ENCODE data around the gene PRKG1.

PRKG1 gene

GRCh38 chr10:52332815-52333214 is 1258.5 kb downstream of the PRKG1 start:
- H3K4me3 ChIP-seq (ENCODE audit: insufficient read depth, low read length, poor library complexity, severe bottlenecking): no peak overlapping the region
- H3K79me2 ChIP-seq (ENCODE audit: insufficient read depth, low read length): no peaks in the 10 kb centered on the region
- H4K20me1 ChIP-seq (ENCODE audit: low read depth, low read length): no peaks in the 10 kb centered on the region
- no peak overlapping the region for H2AFZ ChIP-seq (ENCODE audit: low read depth, low read length, severe bottlenecking)
- no peaks in the 10 kb centered on the region for H3K9me3 ChIP-seq (ENCODE audit: insufficient read depth, low read length)
- H3K27me3 ChIP-seq (ENCODE audit: low read length): no peaks in the 10 kb centered on the region
- H3K36me3 ChIP-seq (ENCODE audit: low read length): no peaks in the 10 kb centered on the region
- no peaks in the 10 kb centered on the region for H3K9me2 ChIP-seq (replicated peaks; ENCODE audit: insufficient read depth, low read length)
- H3K27ac ChIP-seq (ENCODE audit: low read depth, low read length): no peak overlapping the region
- TF ChIP-seq EZH2phosphoT487 (conservative IDR thresholded peaks at IDR 0.05; ENCODE audit: low read length) (no peak), CTCF (IDR thresholded peaks at IDR 0.05; ENCODE audit: insufficient read depth, low read length, poor library complexity, severe bottlenecking) (no peak)
- H3F3A ChIP-seq (ENCODE audit: insufficient read depth): no peaks in the 10 kb centered on the region
- H3K4me2 ChIP-seq (ENCODE audit: low read depth, low read length, poor library complexity, severe bottlenecking): no peak overlapping the region
- H3K9ac ChIP-seq (ENCODE audit: low read length): no peak overlapping the region

- no peak for TF ChIP-seq CTCF (IDR thresholded peaks at IDR 0.05; ENCODE audit: insufficient read depth, low read length, poor library complexity, severe bottlenecking)
- no peak for TF ChIP-seq EZH2phosphoT487 (conservative IDR thresholded peaks at IDR 0.05; ENCODE audit: low read length)
- Histone ChIP-seq H3K79me2 (ENCODE audit: insufficient read depth, low read length) (no peaks in the 10 kb centered on the region), H3K27ac (ENCODE audit: low read depth, low read length) (no peak overlapping the region), H3K9me2 (replicated peaks; ENCODE audit: insufficient read depth, low read length) (no peaks in the 10 kb centered on the region), H3K4me3 (ENCODE audit: insufficient read depth, low read length, poor library complexity, severe bottlenecking) (no peak overlapping the region), H3K27me3 (ENCODE audit: low read length) (no peaks in the 10 kb centered on the region), H2AFZ (ENCODE audit: low read depth, low read length, severe bottlenecking) (no peak overlapping the region), H3K9ac (ENCODE audit: low read length) (no peak overlapping the region), H3K9me3 (ENCODE audit: insufficient read depth, low read length) (no peaks in the 10 kb centered on the region), H4K20me1 (ENCODE audit: low read depth, low read length) (no peaks in the 10 kb centered on the region), H3K36me3 (ENCODE audit: low read length) (no peaks in the 10 kb centered on the region), H3F3A (ENCODE audit: insufficient read depth) (no peaks in the 10 kb centered on the region), H3K4me2 (ENCODE audit: low read depth, low read length, poor library complexity, severe bottlenecking) (no peak overlapping the region)
Observed at GRCh38 chr10:52334595-52334994, 1260.3 kb downstream of the PRKG1 start.

GRCh38 chr10:52335665-52336064 is 1261.4 kb downstream of the PRKG1 start:
- H3K4me3 ChIP-seq (ENCODE audit: insufficient read depth, low read length, poor library complexity, severe bottlenecking): no peak overlapping the region

More at GRCh38 chr10:52335665-52336064, 1261.4 kb downstream of the PRKG1 start:
- H3K36me3 ChIP-seq (ENCODE audit: low read length): no peaks in the 10 kb centered on the region
- H4K20me1 ChIP-seq (ENCODE audit: low read depth, low read length): no peaks in the 10 kb centered on the region
- H3K9me3 ChIP-seq (ENCODE audit: insufficient read depth, low read length): no peaks in the 10 kb centered on the region
- no peak overlapping the region for H2AFZ ChIP-seq (ENCODE audit: low read depth, low read length, severe bottlenecking)
- TF ChIP-seq CTCF (IDR thresholded peaks at IDR 0.05; ENCODE audit: insufficient read depth, low read length, poor library complexity, severe bottlenecking): no peak
- TF ChIP-seq EZH2phosphoT487 (conservative IDR thresholded peaks at IDR 0.05; ENCODE audit: low read length): no peak
- no peaks in the 10 kb centered on the region for H3K27me3 ChIP-seq (ENCODE audit: low read length)
- H3K9me2 ChIP-seq (replicated peaks; ENCODE audit: insufficient read depth, low read length): no peaks in the 10 kb centered on the region
- no peak overlapping the region for H3K4me2 ChIP-seq (ENCODE audit: low read depth, low read length, poor library complexity, severe bottlenecking)
- no peak overlapping the region for H3K27ac ChIP-seq (ENCODE audit: low read depth, low read length)
- no peaks in the 10 kb centered on the region for H3F3A ChIP-seq (ENCODE audit: insufficient read depth)
- H3K79me2 ChIP-seq (ENCODE audit: insufficient read depth, low read length): no peaks in the 10 kb centered on the region
- no peak overlapping the region for H3K9ac ChIP-seq (ENCODE audit: low read length)
